HepG2 (cell line): ENCODE data around the gene MRPL20. TPM values are rescaled to one million over a fixed set of nuclear protein-coding genes. Genes with fewer than 3 reads are reported as not detected.

Experiments
- CBX1 ChIP-seq: IDR thresholded peaks from one replicate; pipeline ENCODE4 v1.6.1; 2016; ENCODE audit warnings: antibody characterized with exemption, low read depth
- CHD2 ChIP-seq: IDR thresholded peaks from 2 replicates; pipeline ENCODE4 v1.6.1; 2011; ENCODE audit warnings: low read depth, low read length, improper control_type of control experiment
- HOXA7 ChIP-seq: sonication (generic); formaldehyde crosslinking; IDR thresholded peaks from 2 replicates; pipeline ENCODE4 v1.8.1; 2022; ENCODE audit warnings: mild to moderate bottlenecking, missing genetic modification reagents, moderate library complexity
- IKZF1 ChIP-seq: fragments of 450-650 bp; IDR thresholded peaks from 2 replicates; pipeline ENCODE4 v1.7.1; 2016
- KIAA2018 ChIP-seq: sonication (generic); formaldehyde crosslinking; IDR thresholded peaks from 2 replicates; pipeline ENCODE4 v1.5.0; 2020; ENCODE audit warnings: mild to moderate bottlenecking, missing genetic modification reagents, borderline replicate concordance
- MLXIP ChIP-seq: sonication (generic); formaldehyde crosslinking; IDR thresholded peaks from 2 replicates; pipeline ENCODE4 v1.9.0; 2021; ENCODE audit warnings: missing genetic modification reagents, borderline replicate concordance
- MXD1 ChIP-seq: sonication (generic); formaldehyde crosslinking; IDR thresholded peaks from 2 replicates; pipeline ENCODE4 v1.4.0; 2020; ENCODE audit warnings: mild to moderate bottlenecking, missing genetic modification reagents
- NR2F6 ChIP-seq, 2 experiments: IDR thresholded peaks; 2 replicates each; pipeline ENCODE4 v1.6.1; 2016; ENCODE audit warnings: antibody characterized with exemption in 1 of 2, mild to moderate bottlenecking in 1 of 2
- SMARCE1 ChIP-seq: fragments of 450-650 bp; IDR thresholded peaks from 2 replicates; pipeline ENCODE4 v1.6.1; 2017; ENCODE audit warnings: borderline replicate concordance
- ZNF205 ChIP-seq: IDR thresholded peaks from 2 replicates; pipeline ENCODE4 v1.6.1; 2018; ENCODE audit warnings: missing biosample characterization, missing genetic modification reagents
- ZNF558 ChIP-seq: sonication (generic); formaldehyde crosslinking; IDR thresholded peaks from 2 replicates; pipeline ENCODE4 v1.9.0; 2022; ENCODE audit warnings: mild to moderate bottlenecking, missing genetic modification reagents, borderline replicate concordance
- ZNF574 ChIP-seq: sonication (generic); formaldehyde crosslinking; IDR thresholded peaks from 2 replicates; pipeline ENCODE4 v1.4.0; 2020; ENCODE audit warnings: missing genetic modification reagents
- ZSCAN22 ChIP-seq: sonication (generic); formaldehyde crosslinking; IDR thresholded peaks from 2 replicates; pipeline ENCODE4 v1.4.0; 2020; ENCODE audit warnings: mild to moderate bottlenecking, missing genetic modification reagents
- ZSCAN25 ChIP-seq: sonication (generic); formaldehyde crosslinking; IDR thresholded peaks from 2 replicates; pipeline ENCODE4 v1.8.0; 2022; ENCODE audit warnings: mild to moderate bottlenecking, missing genetic modification reagents
- polyA plus RNA-seq, 8 experiments: library from polyadenylated mRNA; depleted of rRNA in 3 of 8; stranded (reverse) in 7 of 8; unstranded in 1 of 8; fragments of >200 nt; fragmentation: Illumina TruSeq in 4 of 8; extraction: Trizol in 4 of 8; gene quantifications; 2 replicates each; pipeline versions ENCODE4 v1.2.1 to v1.2.3, GENCODE V29; 2011 to 2016; ENCODE audit warnings: low read depth in 4 of 8, missing spikeins in 1 of 8, mixed read lengths in 1 of 8; ENCODE audit not compliant: insufficient read depth in 1 of 8
- total RNA-seq, 5 experiments: library from RNA; depleted of rRNA; stranded (reverse); fragments of >200 nt; fragmentation: Illumina TruSeq; extraction: Trizol; gene quantifications; 2 replicates each; pipeline ENCODE4 v1.2.3, GENCODE V29; 2016; ENCODE audit warnings: low read depth in 1 of 5
- TF ChIP-seq, protein P1 (sequence below): IDR thresholded peaks from 2 replicates; pipeline ENCODE4 v1.6.1; 2016; ENCODE audit warnings: low read depth, borderline replicate concordance

Gene MRPL20
- total and polyA plus RNA-seq, 2 of the 13 experiments (the other 11 are each of a cell fraction or from before 2014, with no cell fraction given): 59.2 to 127 TPM

- TF ChIP-seq KIAA2018 (CRISPR knock-in tag) (no peak), NR2F6 (IDR thresholded peaks at IDR 0.05) (no peak), NR2F6 (CRISPR knock-in tag; IDR thresholded peaks at IDR 0.05) (peak; percentile 65; the same call in 1 of the 2 replicates), MLXIP (CRISPR knock-in tag) (no peak), HOXA7 (CRISPR knock-in tag) (no peak), IKZF1 (no peak), ZNF574 (peak; percentile 90), ZNF558 (CRISPR knock-in tag) (no peak), CHD2 (peak; percentile 63), ZSCAN25 (no peak), MXD1 (CRISPR knock-in tag) (peak; percentile 85), CBX1 (no peak), SMARCE1 (no peak), ZSCAN22 (CRISPR knock-in tag) (no peak), ZNF205 (CRISPR knock-in tag) (no peak; the same call in 1 of the 2 replicates)
- TF ChIP-seq, protein P1, sequence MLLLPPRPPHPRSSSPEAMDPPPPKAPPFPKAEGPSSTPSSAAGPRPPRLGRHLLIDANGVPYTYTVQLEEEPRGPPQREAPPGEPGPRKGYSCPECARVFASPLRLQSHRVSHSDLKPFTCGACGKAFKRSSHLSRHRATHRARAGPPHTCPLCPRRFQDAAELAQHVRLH (CRISPR knock-in tag): peak; percentile 67; the same call in 1 of the 2 replicates
Observed at GRCh38 chr1:1399187-1399871, 7.8 kb downstream of the MRPL20 start, which contains the start of gene CCNL2 (continued).
